CD4-positive, alpha-beta T cell treated with Interleukin-21 for 1 hour (primary cell): ENCODE results near the gene MPG.

Experiments used
- DNase-seq: peaks from one replicate; pipeline ENCODE4 v3.0.0-alpha.2; 2020

Gene MPG

DNA sequence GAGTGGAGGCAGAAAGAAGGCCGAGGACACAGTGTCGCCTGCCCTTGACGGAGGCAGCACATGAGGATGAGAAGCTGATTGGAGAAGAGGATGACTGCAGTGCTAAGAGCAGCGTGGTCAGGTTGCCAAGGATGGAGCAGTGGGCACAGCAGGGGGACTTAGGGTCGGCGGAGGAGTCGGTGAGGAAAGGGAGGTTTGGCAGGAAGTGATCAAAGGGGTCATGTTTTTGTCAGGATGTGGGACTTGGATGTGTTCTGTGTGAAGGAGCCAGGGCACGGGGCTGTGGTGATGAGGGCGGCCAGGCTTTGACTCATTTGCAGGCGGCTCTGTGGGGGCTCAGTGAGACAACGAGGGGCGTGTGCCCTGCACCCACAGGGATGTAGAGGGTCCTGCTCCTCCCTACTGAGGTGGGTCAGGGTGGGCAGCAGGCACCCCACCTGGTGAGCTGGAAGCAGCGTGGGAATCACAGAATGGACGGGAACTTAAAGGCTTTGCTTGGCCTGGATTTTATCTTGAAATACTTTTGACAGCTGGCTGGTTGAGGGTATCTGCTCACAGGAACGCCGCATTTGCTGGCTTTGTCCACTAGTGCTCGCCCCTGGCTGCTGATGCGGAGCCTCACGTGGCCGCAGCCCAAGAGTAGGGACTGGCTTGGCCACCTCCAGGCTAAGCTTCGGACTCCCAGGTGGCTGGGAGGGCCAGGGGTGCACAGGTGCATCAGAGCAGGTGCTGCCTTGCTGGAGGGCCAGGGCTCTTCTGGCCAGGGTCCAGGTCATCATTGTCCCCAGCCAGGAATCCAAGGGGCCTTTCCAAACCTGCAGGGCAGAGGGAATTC, 6.0 kb downstream of the MPG start:
- no peak for DNase-seq

DNA sequence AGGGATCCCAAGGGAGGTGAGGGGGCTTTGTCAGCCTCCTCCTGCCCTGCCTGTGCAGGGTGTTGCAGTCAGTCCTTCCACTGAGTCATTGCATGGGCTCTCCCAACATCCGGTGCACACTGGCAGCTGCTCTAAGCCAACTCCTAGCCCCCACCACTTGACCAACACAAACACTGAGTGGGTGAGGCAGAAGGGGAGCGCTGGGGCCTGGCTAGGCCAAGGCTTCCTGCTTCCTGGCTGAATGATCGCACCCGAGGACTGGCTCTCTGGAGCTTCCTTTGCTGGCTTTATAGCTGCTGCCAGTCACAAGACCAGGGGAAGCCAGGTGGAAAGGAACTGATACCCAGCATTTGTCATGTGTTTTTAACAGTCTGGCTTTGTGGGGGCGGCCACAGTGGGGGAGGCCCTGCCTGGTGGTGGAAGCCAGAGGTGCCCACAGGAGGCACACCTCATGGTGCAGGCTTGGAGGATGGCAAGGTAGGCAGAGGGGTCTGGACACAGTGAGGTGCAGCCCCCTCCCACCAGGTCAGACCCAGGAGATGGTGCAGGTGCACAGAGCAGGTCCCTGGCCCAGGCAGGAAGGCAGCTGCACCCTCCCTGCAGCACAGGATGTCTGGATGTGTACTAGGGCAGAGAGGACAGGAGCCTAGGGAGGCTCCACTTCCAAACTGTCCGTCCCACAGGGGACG, 6.8 kb downstream of the MPG start:
- peak; percentile 18 for DNase-seq

DNA sequence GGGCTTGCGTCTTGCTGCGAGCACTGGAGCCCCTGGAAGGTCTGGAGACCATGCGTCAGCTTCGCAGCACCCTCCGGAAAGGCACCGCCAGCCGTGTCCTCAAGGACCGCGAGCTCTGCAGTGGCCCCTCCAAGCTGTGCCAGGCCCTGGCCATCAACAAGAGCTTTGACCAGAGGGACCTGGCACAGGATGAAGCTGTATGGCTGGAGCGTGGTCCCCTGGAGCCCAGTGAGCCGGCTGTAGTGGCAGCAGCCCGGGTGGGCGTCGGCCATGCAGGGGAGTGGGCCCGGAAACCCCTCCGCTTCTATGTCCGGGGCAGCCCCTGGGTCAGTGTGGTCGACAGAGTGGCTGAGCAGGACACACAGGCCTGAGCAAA, 7.4 kb downstream of the MPG start:
- DNase-seq = no peak

DNA sequence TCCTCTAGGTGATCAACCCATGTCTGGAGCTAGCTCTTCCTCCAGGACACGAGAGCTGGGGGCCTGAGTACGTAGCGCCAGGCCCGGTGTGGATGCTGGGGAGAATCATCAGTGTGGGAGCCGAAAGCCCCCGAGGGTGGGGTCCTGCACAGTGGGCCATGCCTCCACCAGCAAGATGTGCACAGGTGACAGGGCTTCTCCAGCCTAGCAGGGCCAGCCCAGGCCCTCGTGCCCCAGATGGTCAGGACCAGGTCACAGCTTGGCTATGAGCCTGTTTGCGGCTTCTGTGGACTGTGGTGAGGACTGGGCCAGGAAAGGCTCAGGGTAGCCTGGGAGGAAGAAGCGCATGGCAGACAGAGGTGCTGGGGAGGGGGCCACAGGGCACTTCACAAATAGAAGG, 7.8 kb downstream of the MPG start:
- DNase-seq = no peak

DNA sequence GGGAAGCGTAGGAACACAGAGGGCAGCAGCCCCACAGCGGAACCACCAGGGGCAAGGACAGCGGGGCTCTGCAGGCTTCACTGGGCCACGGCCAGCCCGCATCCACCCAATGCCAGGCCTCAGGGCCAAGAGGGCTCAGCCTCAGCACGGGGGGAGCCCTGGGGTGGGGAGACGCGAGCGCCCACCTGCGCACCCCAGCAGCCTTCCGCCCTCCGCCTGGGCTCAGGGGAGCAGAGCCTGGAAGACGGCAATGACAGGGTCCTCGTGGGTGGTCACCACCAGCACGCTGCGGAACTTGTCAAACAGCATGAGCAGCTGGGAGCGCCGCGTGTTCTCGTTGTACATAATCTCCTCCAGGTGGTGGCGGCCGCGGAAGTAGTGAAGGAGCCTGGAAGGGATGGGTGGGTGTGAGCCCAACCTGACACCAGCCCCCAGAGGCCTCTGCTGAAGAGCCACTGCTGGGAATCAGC, 8.5 kb downstream of the MPG start:
- no peak for DNase-seq

DNA sequence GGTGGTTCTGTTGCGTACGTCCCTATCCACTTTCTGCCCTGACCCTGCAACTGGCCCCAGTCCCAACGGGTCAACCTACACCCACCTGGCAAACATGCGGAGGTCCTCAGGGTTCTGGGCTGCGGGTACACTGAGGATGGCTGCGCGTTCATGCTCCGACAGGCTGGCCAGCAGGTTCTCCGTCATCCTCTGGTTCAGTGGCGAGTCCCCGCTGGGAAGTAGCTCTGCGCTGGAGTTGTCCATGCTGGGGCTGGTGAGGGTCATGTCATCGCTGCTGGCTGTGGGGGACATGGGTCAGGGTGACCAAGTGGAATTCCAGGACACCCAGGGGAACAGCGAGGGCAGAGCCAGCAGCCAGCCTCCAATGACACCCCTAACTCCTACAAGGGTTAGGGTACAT, 10.6 kb downstream of the MPG start:
- no peak for DNase-seq

DNA sequence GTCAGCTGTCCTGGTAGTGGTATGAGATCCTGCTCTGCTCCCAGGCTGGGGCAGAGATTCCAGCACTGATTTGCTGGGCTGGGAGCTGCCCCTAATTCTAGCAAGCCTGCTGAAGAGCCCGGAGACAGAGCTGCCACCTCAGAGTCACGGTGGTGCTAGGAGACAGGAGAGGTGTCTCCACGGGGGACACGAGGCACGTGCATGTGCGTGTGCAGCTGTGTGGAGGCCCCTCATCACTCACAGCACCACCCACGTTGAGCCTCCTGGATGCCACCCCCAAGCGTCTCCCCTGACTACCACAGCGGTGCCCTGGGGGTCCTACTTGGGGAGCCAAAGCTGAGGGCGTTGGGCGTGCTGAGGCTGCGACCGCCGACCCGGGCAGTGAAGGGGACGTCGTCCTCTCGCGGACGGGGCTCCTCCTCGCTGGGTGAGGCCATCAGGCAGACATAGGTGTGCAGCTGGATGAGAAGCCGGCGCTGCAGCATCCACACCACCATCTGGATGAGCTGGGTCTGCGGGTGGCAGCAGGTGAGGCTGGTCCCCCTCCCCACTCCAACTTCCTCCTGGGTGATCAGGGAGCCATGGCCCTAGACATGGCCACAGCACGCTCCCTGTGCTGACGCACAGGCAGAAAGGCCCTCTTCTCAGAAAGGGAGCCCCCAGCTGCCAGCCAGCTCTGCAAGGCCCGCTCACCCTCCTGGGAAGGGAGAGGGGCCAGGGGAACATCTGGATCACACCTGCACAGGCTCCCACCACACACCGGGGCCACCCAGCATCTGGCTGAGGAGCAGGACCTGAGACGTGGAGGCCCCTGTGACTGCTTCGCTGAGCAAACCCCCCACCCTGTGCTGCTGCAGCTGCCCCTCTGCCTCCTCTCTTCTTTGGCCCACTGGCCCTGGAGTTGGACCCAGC, 11.6 kb downstream of the MPG start:
- no peak for DNase-seq

DNA sequence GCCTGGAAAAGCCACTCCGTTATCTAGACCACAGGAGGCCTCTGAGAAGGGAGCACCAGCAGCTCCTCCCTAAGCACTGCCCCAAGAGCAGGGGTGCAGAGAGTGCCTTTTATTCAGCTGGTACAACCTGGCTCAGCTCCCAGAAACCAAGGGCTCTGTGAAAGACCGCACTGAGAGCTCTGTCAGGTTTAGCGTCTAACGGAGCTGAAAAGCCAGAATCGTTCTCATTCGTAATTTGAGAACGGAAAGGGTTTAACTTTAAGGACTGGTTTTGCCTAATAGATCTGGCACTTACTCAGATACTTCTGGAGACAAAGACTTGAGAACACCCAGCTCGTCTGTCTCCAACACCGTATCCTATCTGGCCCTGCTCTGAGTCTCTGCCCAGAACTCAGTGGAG, 13.5 kb downstream of the MPG start:
- DNase-seq = no peak

DNA sequence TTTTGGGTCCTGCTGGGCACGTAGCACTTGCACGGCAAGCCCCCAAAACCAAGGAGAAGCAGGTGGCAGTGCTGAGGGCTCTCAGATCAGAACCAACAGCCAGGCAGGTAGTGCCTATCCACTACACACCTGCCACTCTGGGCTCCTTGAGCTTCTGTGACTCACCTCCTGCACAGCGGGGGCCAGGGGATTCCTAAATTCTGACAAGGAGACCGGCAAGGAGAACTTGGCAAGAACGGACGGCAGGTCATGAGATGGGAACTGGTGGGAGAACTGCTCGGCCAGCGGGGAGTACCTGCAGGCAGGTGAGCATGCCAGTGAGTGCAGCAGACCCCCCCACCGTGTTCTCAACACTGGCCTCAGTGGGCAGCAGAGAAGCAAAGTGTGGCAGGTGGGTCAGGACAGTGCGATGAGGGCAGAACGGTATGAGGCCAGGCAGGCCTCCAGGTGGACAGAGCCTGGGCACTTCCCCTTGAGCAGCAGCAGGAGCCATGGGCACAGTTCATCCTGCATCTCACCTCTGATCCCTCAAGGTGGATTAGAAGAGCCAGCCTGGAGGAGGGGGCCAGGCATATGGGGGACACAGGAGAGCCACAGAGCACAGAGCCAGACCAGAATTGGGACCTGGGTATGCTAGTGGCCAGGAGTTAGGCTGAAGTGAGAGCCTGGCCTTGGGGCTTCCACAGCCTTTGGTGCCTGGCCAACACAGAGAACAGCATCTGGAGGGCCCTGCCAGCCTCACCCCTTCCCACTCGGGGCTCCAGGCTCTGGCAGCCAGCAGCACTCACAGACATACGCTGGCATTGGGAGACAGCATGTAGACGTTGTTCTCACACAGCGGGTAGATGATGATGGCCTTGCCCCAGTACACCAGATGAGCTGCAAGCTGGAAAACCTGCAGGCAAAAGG, 14.7 kb downstream of the MPG start:
- DNase-seq = no peak

DNA sequence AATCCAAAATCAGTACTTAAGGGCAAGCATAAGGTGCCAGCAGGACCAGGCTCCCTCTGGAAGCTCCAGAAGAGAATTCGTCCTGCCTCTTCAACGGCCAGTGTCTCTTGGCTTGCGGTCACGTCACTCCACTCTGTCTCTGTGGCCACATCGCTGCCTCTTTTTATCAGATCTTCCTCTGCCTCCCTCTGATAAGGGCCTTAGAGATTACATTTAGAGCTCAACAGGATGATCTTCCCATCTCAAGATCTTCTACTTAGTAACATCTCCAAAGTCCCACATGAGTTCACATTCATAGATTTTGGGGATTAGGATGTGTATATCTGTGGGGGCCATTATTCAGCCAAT, 16.9 kb downstream of the MPG start:
- no peak for DNase-seq

DNA sequence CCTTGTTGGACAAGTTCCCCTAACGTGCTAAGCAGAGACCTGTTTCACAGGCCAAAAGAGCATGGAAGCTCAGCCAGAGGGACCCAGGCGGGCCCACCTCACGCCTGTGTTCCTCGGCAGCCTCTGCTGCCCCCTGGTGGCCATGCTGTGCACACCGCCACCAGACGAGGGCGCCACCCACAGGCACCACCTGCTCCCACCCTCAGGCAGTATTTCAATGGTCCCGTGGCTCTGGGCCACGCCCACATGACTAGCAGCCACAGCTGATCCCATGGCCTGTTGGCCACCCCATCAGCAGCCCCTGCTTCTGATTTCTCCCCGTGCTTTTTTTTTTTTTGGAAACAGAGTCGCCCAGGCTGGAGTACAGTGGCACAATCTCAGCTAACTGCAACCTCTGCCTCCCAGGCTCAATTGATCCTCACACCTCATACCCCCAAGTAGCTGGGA, 18.9 kb downstream of the MPG start:
- DNase-seq = peak; percentile 91

DNA sequence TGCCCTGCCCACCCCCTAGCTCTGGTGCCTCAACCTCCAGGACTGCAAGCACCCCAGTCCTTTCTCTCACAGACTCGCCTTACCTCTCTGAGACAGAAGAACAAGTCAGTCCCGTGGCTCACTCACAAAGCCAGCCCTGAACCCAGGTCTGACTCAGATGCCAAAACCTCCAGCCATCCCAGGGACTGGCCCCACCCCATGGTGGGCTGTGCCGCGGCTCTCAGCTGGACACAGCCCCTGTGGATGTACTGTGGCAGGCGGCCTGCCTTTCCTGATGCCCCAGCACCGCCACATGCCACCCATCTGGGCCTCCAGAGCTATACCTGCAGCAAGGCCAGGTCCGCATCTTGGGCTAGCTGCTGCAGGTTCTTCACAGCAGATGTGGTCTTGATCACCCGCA, 19.8 kb downstream of the MPG start:
- DNase-seq = no peak

DNA sequence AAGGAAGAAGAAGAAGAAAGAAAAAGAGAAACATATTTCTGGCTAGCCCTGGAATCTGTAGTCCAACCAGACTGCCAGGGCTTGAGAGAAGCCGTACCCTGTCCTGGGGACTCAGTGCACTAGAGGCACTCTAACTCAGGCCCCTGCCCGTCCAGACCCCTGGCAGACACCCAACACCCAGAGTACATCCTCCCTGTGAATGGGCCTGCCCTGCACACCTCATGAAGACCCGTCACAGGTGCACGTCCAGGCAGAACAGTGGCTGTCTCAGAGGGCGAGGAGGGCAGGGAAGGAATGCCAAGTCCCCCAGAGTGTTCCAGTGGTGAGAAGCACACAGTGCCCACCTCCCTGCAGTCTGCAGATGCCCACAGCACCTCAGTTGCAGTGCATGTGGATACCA, 23.0 kb downstream of the MPG start:
- no peak for DNase-seq

DNA sequence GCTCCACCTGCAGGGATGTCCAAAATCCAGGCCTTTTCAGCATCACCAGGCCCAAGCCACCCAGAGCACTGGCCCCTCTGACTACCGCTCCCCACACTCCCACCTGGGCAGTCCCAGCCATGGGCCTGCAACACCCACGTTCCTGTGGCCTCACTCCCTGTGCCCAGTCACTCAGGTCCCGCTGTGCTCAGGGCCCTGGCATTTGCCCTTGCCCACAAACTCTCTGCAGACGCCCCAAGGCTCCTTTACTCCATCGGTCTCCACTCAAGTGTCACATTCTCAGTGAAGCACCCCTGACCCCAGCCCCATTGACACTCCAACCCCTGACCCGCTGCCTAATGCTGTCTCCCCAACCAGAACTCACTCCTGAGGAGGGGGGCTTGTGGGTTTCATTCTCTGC, 23.6 kb downstream of the MPG start:
- no peak for DNase-seq

DNA sequence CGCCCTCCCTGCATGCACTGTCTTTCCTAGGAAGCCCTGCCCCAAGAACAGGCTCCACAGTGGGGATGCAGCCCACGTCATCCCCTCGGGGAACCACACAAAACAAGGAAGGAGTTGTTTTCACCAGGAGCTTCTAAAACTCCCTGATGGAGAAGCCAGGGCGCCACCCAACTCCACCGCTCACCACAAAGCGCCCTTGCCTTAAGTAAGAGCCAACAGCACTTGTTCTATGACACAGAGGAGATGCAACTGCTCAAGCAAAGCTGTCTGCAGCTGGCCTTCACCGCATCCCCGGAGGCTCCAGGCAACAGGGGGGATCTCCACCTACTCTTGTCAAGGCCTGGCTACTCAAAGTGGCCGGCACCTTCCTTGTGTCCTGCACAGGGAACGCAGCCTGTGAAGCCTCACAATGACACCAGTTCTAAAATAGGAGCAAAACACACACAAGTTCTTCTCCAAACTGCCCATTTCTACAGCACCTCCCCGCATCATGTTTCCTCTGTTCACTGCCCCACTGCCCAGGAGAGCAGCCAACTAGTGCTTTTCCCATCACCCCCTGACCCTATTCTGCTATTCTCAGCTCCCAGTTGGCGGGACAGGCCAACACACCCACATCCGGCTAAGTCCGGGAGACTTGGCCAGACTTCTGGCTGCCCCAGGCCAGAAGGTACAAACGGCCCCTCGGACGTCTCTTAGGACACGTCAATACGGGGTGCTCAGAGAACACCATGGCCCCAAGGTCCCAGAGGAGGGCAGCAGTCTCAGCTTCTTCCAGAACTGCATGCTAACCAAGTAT, 24.2 kb downstream of the MPG start:
- DNase-seq = no peak

DNA sequence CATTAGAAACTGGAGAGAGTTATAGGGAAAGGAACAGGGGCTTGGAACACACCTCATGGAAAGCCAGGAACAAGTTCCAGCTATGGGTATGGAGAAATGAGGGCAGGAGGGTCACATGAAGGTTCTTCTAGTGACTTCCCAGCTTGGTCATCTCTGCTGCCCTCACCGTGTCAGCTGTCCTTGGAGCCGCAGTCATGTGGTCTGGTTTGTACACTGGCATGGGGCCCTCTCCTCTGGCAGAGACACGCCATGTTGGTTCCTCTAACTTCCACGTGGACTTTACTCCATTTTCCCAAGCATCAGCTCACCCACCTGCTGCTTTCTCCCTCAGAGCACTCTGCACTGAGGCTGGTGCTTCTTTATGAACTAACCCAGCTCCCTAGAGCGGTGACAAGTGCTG, 26.3 kb downstream of the MPG start:
- DNase-seq = no peak

DNA sequence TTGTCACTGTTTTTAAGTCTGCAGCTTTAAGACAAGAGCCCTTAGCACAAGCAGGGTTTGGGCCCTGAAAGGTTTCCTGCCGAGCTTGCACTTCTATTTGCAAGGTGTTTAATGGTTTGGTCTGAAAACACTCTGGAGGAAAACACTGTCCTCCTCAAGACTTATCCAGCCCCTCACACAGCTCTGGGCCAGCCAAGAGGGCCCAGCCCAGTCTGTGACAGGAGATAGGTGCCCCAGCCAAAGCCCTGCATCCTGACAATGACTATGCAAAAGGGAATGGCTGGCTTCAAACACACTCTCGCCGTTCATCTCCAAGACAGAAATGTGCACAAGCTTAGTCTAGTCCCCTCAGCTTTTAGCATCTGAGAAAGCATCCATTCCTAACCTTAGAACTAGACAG, 26.9 kb downstream of the MPG start:
- DNase-seq = no peak

DNA sequence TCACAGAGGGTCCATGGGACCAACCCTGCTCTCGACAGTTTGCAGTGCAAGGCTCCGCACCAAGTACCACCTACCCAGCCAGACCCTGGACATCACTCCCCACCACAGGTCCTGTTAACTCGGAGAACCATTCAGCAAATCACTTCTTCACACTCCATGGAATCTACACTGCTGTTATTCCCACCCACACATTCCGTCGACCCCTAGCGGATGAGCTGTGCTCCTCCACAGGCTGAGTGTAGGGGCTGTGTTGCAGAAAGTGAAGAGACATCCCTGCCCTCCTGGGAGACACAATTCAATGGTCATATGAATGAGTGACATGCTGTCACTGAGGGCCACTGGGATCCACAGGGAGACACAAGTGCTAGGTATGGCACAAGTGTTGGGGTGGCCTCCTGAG, 27.5 kb downstream of the MPG start:
- no peak for DNase-seq

DNA sequence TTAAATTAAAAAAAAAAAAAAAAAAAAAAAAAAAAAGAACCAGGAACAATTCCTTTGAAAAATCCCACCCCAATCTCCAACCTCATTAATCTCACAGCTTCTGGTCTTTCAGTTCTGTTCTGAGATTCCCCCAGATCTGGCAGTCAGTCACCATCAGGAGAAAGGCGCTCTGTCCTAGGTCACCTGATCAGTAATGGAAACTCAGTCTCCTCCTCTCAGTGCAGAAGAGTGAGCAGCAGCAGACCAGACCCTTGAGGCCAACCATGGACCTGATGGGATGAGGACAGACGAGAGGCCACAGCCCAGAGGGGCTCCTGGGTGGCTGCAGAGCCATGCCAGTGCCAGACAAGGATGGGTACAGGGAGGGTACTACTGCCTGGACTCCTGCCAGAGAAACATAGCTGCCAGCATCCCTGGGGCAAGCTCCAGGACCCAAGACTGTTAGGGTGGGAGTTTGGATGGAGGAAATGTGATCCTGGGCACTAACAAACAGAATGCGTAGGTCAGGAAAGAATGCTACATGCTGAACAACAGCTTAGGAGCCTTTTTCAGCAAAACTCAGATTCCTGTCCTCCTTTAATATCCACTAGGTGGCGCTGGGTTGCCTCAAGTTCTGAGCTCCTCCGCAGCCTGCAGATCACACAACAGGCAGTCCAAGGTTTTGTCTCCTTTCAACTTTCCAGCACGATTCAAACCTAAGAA, 28.7 kb downstream of the MPG start:
- DNase-seq = peak; percentile 73

DNA sequence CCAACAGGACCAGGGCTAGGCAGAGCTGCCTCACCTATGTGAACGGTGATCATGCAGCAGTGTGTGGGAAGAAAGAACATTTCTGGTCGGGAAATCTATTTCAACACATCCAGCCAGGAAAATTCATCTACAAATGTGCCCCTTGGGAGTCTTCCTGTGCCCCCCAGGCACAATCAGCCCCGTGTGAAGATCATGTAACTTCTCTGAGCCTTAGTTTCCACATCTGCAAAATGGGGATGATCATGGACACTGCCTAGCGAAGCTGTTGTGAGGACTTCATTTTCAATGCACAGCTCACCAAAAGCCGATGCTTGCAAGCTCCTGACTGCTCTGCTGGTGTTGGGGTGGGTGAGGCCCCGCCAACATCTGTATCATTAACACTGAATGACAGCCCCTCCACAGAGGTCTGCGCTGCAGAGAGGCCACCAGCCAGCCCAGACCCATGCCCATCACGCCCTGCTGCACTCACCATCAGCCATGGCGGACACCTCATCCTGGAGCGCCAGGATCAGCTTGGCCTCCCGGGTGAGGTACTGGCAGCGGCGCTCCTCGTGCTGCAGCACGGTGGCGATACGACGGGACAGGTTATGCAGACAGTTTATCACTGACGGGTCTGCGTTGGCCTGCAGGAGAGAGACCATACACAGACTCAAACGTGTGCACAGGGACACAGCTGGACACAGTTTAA, 34.3 kb downstream of the MPG start:
- no peak for DNase-seq
